SJSA1 (cell line): ENCODE data around the gene GDI1. TPM values are rescaled to one million over a fixed set of nuclear protein-coding genes. Genes with fewer than 3 reads are reported as not detected.
A peak's percentile ranks its signal among the peaks of the same experiment; 100 is the strongest.

Experiments used
- DNase-seq, 2 experiments: peaks; one replicate each; pipeline ENCODE4 v3.0.0-alpha.2; 2015 to 2020; ENCODE audit warnings: low spot score in 2 of 2, low read depth in 1 of 2
- H3K27ac ChIP-seq: fragments of 250-450 bp; sonication (Bioruptor Pico); 2 replicates; pipeline ENCODE4 v1.5.1; 2020; ENCODE audit warnings: mild to moderate bottlenecking, moderate library complexity
- H3K27me3 ChIP-seq: fragments of 250-450 bp; sonication (Bioruptor Pico); replicated peaks from 2 replicates; pipeline ENCODE4 v1.5.1; 2020; ENCODE audit warnings: mild to moderate bottlenecking, moderate library complexity
- H3K36me3 ChIP-seq: fragments of 250-450 bp; sonication (Bioruptor Pico); 2 replicates; pipeline ENCODE4 v1.5.1; 2020; ENCODE audit warnings: mild to moderate bottlenecking
- H3K4me1 ChIP-seq: fragments of 250-450 bp; sonication (Bioruptor Pico); replicated peaks from 2 replicates; pipeline ENCODE4 v1.6.1; 2021; ENCODE audit warnings: mild to moderate bottlenecking
- H3K4me3 ChIP-seq: fragments of 250-450 bp; sonication (Bioruptor Pico); 2 replicates; pipeline ENCODE4 v1.5.1; 2020; ENCODE audit warnings: mild to moderate bottlenecking
- H3K9me3 ChIP-seq: fragments of 250-450 bp; sonication (Bioruptor Pico); replicated peaks from 2 replicates; pipeline ENCODE4 v1.5.1; 2020; ENCODE audit warnings: mild to moderate bottlenecking
- total RNA-seq: library from RNA; depleted of rRNA; stranded (reverse); fragments of >200 nt; shearing (Covaris generic); gene quantifications from 2 replicates; pipeline ENCODE4 v1.2.3, GENCODE V29; 2014

The GDI1 gene
- total RNA-seq, 1 experiment from 2014 or later = 208 TPM

DNA sequence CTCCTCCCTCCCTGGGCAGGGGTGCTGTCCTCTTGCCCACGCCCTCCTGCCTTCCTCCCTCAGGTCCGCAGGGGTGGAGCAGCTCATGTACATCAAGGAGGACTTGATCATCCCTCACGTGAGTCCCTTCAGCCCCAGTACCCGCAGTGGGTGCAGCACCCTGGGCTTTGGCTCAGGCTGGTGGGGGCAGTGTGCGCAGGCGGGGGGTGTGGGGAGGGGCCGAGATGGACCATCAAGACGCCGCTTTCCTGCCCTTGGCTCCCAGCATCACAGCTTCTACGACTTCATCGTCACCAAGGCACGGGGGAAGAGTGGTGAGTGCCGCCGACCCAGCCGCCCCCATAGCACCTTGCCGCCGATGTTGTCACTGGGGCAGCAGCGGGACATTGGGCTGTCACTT lies 12.7 kb downstream of the GDI1 start:
- Histone ChIP-seq H3K4me1 (peaks cover 7% of the 10 kb centered on the region), H3K9me3 (no peaks in the 10 kb centered on the region), H3K4me3 (no peak overlapping the region), H3K36me3 (peaks cover 25% of the 10 kb centered on the region), H3K27me3 (no peaks in the 10 kb centered on the region), H3K27ac (no peak overlapping the region)
- DNase-seq = no peak

DNA sequence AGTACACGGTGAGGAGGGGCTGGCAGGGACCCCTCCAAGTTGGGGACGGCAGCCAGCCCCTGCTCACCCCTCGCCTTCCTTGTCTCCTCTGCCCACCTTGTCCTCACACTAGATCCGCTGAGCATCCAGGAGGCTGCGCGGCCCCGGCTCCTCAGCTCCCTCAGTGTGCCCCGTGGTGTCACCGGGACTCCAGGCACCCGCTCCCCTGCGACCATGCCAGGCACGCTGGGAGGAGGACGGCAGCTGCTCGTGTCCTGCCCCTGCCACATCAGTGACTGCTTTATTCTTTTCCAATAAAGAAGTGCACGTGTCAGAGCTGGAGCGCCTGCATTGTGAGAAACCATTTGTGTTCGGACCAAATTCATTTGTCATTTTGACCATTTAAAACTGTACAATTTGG lies 13.4 kb downstream of the GDI1 start:
- Histone ChIP-seq H3K4me1 (peaks cover 4% of the 10 kb centered on the region), H3K4me3 (no peak overlapping the region), H3K9me3 (no peaks in the 10 kb centered on the region), H3K36me3 (peaks cover 25% of the 10 kb centered on the region), H3K27ac (no peak overlapping the region), H3K27me3 (no peaks in the 10 kb centered on the region)
- no peak for DNase-seq

DNA sequence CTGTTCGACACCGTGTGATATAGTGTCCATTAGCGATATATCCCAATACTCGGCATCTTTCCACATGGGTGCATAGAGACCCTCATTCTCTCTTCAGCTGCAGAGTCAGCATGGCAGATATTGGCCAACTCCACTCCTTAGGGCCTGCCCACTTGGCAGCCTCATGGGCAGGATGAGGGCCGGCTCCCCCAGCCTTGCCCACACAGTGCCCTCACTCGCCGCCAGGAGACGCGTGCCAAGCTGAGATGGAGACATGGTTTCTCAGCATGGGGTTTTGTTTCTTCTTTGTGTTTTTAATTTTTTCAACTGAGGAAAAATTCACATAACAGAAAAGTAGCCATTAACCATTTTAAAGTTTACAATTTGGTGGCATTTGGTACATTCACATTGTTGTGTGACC lies 15.9 kb downstream of the GDI1 start:
- peaks cover 12% of the 10 kb centered on the region for H3K4me1 ChIP-seq
- H3K27me3 ChIP-seq = no peaks in the 10 kb centered on the region
- H3K4me3 ChIP-seq = no peak overlapping the region
- DNase-seq = no peak
- H3K27ac ChIP-seq = no peak overlapping the region
- no peaks in the 10 kb centered on the region for H3K9me3 ChIP-seq
- H3K36me3 ChIP-seq = peaks cover 15% of the 10 kb centered on the region

DNA sequence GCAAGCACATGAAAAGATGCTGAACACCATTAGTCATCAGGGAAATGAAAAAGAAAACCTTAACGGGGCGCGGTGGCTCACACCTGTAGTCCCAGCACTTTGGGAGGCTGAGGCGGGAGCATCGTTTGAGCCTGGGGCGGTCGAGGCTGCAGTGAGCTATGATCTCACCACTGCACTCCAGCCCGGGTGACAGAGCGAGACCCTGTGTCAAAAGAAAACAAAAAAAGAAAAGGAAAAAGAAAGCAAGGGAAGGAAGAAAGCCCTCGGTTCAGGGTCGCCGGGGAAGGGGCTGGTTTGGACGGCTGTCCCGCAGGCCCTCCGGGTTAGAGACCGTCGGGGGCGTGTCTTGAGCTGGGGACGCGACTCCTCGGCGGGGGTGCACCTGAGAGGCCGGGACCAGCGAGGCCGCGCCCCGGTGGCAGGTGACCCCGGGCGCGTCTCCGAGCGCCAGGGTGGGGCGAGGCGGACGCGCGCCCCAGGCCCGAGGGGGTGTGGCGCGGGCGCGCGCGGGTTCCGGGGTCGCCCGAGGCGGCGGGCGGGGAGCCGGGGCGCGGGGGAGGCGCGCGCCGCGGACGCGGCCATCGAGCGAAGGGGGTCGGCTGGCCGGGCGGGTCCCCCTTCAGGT lies 20.6 kb downstream of the GDI1 start:
- H3K4me3 ChIP-seq = peak overlapping the region; percentile 37
- H3K27me3 ChIP-seq = no peaks in the 10 kb centered on the region
- H3K9me3 ChIP-seq = no peaks in the 10 kb centered on the region
- no peaks in the 10 kb centered on the region; the same call in 1 of the 2 replicates for H3K36me3 ChIP-seq
- DNase-seq = no peak
- peaks cover 12% of the 10 kb centered on the region for H3K4me1 ChIP-seq
- no peak overlapping the region for H3K27ac ChIP-seq

DNA sequence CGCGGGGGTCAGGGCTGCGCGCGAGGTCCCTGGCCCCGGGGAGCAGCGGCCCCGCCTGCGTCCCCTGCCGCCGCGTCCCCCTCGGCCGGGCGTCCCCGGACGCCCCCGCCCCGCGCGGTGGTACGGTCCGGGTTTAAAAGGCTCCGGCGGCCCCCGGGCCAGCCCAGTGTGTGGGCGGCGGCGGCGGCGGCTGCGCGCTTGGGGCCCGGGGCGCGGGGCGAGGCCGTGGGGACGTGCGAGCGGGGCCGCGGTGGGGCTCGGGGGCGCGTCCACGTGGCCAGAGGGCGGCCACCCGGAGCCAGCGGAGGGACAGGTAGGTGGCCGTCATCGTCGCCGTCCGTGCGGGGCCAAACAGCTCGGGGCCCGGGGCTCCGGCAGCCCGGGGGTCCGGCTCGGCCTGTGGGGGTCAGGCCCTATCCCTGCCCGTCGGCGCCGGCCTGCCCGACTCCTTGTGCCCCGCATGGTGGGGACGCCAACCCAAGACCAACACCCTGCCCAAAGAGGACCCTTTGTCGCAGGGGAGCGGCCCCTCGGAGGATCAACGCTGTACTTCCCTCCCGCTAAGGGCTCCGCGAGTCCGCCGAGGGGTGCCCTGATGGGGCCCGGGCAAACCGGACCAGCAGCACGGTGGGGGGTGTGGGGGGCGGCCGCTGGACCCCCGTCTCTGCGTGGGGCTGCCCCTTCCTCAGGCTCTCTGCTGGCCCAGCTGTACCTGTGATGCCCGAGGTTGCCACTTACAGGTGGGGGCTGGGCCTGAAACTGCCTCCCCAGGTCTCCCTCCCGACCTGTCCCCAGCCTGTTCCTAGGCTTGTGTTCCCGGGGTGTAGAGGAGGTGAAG lies 21.4 kb downstream of the GDI1 start, which contains the start of gene PLXNA3:
TSS of gene PLXNA3 (plus strand) at position 166 of the 838 bp plus-strand sequence. CDS start 1,903 bp downstream, outside the sequence.
- Histone ChIP-seq H3K4me1 (peaks cover 12% of the 10 kb centered on the region), H3K36me3 (no peaks in the 10 kb centered on the region), H3K9me3 (no peaks in the 10 kb centered on the region), H3K27ac (no peak within 1 kb of the TSS), H3K4me3 (peak within 1 kb of the TSS; percentile 37), H3K27me3 (no peaks in the 10 kb centered on the region)
- DNase-seq = no peak

DNA sequence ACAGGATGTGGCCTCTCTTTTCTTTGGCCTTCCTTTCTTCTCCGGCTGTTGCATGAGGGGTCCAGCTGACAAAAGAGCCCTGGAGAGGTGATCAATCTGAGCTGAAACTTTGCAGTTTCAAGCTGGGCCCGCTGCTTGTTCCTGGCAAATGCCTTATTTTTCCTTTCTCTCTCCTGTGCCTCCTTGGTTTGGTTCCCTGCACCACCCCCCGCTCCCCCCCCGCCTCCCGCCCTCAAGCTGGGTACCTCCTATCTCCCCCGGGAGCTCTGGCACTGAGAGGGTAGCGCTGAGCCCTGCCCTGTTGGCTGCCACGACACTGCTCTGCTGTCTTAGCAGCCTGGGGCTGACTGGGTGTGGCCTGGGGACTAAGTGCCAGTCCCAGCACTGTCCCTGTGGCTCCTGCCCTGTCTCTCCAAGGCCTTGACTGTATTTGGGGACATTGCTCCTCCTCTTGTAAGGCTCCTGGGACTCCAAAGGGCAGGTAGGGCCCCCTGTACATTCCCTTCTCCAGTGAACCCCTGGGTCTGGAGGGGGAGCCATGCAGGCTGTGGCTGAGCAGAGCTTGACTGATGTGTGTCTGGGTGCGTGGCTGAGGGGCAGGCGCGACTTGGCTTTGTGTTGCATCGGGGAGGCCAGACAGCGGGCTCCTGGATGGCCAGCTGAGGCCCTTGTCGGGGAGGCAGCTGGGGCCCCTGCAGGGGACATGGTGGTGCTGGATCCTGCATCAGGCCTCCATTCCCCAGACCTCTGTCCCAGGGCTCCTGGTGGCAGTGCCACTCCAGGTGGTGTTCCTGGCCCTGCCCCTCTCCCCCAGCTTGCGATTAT lies 22.2 kb downstream of the GDI1 start:
- no peak for DNase-seq
- Histone ChIP-seq H3K4me1 (peaks cover 12% of the 10 kb centered on the region), H3K9me3 (no peaks in the 10 kb centered on the region), H3K27ac (no peak overlapping the region), H3K36me3 (no peaks in the 10 kb centered on the region), H3K27me3 (no peaks in the 10 kb centered on the region), H3K4me3 (no peak overlapping the region)

DNA sequence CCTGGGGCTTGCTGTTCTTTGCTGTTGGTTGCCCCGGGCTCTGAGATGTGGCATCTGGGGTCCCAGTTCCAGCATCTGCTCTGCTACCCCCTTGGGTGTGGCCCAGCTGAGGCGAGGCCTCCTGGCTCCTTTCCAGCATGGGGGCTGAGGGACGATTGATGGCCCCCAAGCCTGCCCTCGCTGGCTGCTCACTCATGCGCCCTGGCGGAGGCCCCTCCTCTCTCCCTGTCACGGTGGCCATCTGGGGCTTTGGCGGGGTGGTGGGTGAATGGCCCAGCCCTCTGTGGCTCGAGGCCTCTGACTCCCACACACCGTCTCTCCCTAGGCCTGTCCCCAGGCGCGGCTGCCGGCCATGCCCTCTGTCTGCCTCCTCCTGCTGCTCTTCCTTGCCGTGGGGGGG lies 22.9 kb downstream of the GDI1 start:
- Histone ChIP-seq H3K4me3 (no peak overlapping the region), H3K4me1 (peaks cover 12% of the 10 kb centered on the region), H3K9me3 (no peaks in the 10 kb centered on the region), H3K27ac (no peak overlapping the region), H3K27me3 (no peaks in the 10 kb centered on the region), H3K36me3 (no peaks in the 10 kb centered on the region)
- no peak for DNase-seq

DNA sequence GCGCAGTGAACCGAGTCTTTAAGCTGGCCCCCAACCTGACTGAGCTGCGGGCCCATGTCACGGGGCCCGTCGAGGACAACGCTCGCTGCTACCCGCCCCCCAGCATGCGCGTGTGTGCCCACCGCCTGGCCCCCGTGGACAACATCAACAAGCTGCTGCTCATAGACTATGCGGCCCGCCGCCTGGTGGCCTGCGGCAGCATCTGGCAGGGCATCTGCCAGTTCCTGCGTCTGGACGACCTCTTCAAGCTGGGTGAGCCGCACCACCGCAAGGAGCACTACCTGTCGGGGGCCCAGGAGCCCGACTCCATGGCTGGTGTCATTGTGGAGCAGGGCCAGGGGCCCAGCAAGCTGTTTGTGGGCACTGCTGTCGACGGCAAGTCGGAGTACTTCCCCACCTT lies 23.4 kb downstream of the GDI1 start:
- H3K27ac ChIP-seq = no peak overlapping the region
- no peak overlapping the region for H3K4me3 ChIP-seq
- no peaks in the 10 kb centered on the region for H3K9me3 ChIP-seq
- peaks cover 8% of the 10 kb centered on the region for H3K4me1 ChIP-seq
- DNase-seq = no peak
- no peaks in the 10 kb centered on the region for H3K27me3 ChIP-seq
- H3K36me3 ChIP-seq = no peaks in the 10 kb centered on the region

DNA sequence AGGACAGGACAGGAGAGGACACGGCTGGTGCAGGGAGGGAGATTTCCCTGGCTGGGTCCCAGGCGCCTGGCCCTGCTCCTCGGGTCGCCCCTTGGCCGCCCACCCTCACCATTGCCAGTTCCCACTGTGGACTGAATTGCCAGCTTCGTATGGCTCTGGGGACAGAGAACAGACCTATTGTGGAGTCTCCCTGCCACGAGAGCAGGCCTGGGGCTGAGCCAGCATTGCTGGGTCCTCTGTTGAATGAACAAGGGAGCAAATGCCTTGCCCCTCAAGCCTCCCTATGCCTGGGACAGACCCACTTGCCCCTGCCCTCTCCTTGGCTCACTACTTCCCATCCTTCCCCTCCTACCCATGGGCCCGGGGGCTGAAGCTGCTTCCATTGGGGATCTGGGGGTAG lies 25.4 kb downstream of the GDI1 start:
- no peaks in the 10 kb centered on the region for H3K36me3 ChIP-seq

DNA sequence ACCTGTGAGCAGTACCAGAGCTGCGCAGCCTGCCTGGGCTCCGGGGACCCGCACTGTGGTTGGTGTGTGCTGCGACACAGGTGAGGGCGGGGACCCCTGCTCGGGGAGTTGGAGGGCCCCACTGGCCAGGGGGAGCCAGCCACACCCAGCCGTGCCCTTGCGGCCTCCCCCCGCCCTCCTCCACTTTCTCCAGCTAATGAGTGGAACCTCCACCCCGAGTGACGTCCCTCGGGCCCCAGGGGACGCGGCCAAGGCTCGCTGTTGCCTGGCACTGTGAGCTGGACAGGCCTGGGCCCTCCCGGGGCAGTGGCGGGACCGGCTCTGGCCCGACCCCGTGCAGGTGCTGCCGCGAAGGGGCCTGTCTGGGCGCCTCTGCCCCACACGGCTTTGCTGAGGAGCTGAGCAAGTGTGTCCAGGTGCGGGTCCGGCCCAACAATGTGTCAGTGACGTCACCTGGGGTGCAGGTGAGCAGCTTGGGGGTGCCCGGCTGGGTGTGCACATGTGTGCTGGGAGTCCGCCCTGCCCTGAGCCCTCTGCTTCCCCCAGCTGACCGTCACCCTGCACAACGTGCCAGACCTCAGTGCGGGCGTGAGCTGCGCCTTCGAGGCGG lies 26.8 kb downstream of the GDI1 start:
- Histone ChIP-seq H3K36me3 (no peaks in the 10 kb centered on the region), H3K9me3 (no peaks in the 10 kb centered on the region), H3K4me1 (no peaks in the 10 kb centered on the region), H3K4me3 (no peak overlapping the region), H3K27ac (no peak overlapping the region), H3K27me3 (no peaks in the 10 kb centered on the region)
- no peak for DNase-seq

More for the DNA sequence above, 25.4 kb downstream of the GDI1 start:
- no peaks in the 10 kb centered on the region for H3K4me1 ChIP-seq
- no peaks in the 10 kb centered on the region for H3K9me3 ChIP-seq
- DNase-seq = no peak
- no peak overlapping the region for H3K27ac ChIP-seq
- no peaks in the 10 kb centered on the region for H3K27me3 ChIP-seq
- H3K4me3 ChIP-seq = no peak overlapping the region

DNA sequence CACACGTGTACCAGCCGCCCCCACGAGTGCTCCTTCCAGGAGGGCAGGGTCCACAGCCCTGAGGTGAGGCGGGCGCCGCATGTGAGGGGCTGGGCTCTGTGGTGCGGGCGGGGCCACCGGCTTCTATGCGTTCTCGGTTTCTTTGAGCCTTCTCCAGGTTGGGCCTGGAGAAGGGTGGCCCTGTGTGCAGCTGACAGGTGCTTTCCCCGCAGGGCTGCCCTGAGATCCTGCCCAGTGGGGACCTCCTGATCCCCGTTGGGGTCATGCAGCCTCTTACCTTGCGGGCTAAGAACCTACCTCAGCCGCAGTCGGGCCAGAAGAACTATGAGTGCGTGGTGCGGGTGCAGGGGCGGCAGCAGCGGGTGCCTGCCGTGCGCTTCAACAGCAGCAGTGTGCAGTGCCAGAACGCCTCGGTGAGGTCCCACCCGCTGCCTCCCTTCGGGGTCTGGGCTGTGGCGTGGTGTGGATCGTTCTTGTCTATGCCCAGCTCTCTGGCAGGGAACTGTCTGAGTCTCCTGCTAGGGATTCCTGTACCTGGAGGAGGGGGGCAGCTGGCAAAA lies 27.9 kb downstream of the GDI1 start:
- H3K27ac ChIP-seq = no peak overlapping the region
- no peaks in the 10 kb centered on the region for H3K4me1 ChIP-seq
- no peak for DNase-seq
- no peaks in the 10 kb centered on the region for H3K36me3 ChIP-seq
- H3K9me3 ChIP-seq = no peaks in the 10 kb centered on the region
- no peak overlapping the region for H3K4me3 ChIP-seq
- H3K27me3 ChIP-seq = no peaks in the 10 kb centered on the region

DNA sequence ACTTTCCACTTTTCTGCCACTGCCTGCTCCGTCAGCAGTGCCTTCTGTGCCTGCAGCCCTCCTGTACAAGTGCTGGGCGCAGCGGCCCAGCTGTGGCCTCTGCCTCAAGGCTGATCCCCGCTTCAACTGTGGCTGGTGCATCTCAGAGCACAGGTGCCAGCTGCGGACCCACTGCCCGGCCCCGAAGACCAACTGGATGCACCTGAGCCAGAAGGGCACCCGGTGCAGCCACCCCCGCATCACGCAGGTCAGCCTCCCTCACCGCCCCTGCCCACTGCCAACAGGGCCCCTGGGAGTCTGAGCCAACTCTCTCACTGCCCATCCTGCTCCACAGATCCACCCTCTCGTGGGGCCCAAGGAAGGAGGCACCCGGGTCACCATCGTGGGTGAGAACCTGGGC lies 28.6 kb downstream of the GDI1 start:
- Histone ChIP-seq H3K4me1 (no peaks in the 10 kb centered on the region), H3K27me3 (no peaks in the 10 kb centered on the region), H3K4me3 (no peak overlapping the region), H3K27ac (no peak overlapping the region), H3K9me3 (no peaks in the 10 kb centered on the region), H3K36me3 (no peaks in the 10 kb centered on the region)
- no peak for DNase-seq

DNA sequence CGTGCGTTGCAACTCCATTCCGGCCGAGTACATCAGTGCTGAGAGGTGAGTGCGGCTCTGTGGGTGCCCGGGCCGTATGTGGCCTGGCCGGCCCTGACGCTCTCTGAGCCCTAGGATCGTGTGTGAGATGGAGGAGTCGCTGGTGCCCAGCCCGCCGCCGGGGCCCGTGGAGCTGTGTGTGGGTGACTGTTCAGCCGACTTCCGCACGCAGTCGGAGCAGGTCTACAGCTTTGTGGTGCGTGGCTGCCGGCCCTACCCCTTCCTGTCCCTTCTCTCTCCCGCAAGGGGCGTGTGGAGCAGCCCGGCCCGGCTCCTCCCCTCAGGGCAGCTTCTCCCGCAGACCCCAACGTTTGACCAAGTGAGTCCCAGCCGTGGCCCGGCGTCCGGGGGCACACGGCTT lies 29.1 kb downstream of the GDI1 start:
- no peak overlapping the region for H3K4me3 ChIP-seq
- no peak overlapping the region for H3K27ac ChIP-seq
- H3K9me3 ChIP-seq = no peaks in the 10 kb centered on the region
- no peaks in the 10 kb centered on the region for H3K4me1 ChIP-seq
- DNase-seq = no peak
- no peaks in the 10 kb centered on the region for H3K36me3 ChIP-seq
- no peaks in the 10 kb centered on the region for H3K27me3 ChIP-seq
